K562 (cell line): ENCODE results near the gene NCL. TPM values are rescaled to one million over a fixed set of nuclear protein-coding genes. Genes with fewer than 3 reads are reported as not detected.
A peak's percentile ranks its signal among the peaks of the same experiment; 100 is the strongest.
"Not testable (repeated sequence)": the region's sequence is repeated elsewhere in the genome, so short reads cannot be mapped to it uniquely, and the experiment has no call there.

Source experiments
- ATAC-seq: fragments of 200-7000 bp; cut with Tn5 transposase; 3 replicates; pipeline ENCODE4 v1.9.1; 2020; ENCODE audit warnings: moderate library complexity
- BruUV-seq: library from RNA; stranded (reverse); fragments of 400-500 nt; replicated peaks from 2 replicates; lab custom pipeline; 2021; lab: Mats Ljungman, UMichigan
- CTCF ChIA-PET: fragments of 300-600 bp; formaldehyde crosslinking; extraction: SDS; loops from one replicate; lab custom pipeline; 2021; ENCODE audit warnings: low intra/inter-chr PET ratio; lab: Yijun Ruan, JAX
- POLR2A ChIA-PET: fragments of 300-600, 350-650 bp; sonication (Branson Sonifier 250); formaldehyde crosslinking; extraction: SDS; loops from one replicate; lab custom pipeline; 2021; ENCODE audit warnings: antibody characterized with exemption, inconsistent platforms; lab: Yijun Ruan, JAX
- DNase-seq, 4 experiments: peaks; one replicate each; pipeline versions ENCODE4 v3.0.0 to v3.0.0-alpha.2; 2011 to 2018; ENCODE audit warnings: low spot score in 3 of 4, mixed read lengths in 3 of 4; ENCODE audit errors: extremely low read depth in 1 of 4
- FAIRE-seq: peaks from 2 replicates; lab custom pipeline; 2011; peaks lifted over from hg19 to GRCh38; lab: Jason Lieb, UNC
- H2AFZ ChIP-seq: 2 replicates; pipeline ENCODE4 v1.6.0; 2011; ENCODE audit warnings: low read depth, low read length, control low read depth, inconsistent platforms
- H3K27ac ChIP-seq: fragments of 200-600 bp; 3 replicates; pipeline ENCODE4 v1.8.0; 2011; ENCODE audit warnings: low read depth, mild to moderate bottlenecking, control low read depth, inconsistent platforms, low read length, moderate library complexity, mixed read lengths; ENCODE audit errors: extremely low read depth
- H3K27me3 ChIP-seq, 2 experiments: fragments of 300-600 bp in 1 of 2; 2 replicates in 1 of 2; 3 replicates in 1 of 2; pipeline versions ENCODE4 v1.6.0 to v1.8.0; 2011; ENCODE audit warnings: inconsistent platforms in 2 of 2, low read length in 2 of 2, mild to moderate bottlenecking in 1 of 2, mixed read lengths in 1 of 2, moderate library complexity in 1 of 2; ENCODE audit not compliant: control insufficient read depth in 2 of 2, insufficient read depth in 2 of 2
- H3K36me3 ChIP-seq: fragments of 300-600 bp; 3 replicates; pipeline ENCODE4 v1.8.0; 2011; ENCODE audit warnings: mild to moderate bottlenecking, low read length, inconsistent platforms; ENCODE audit not compliant: control insufficient read depth, insufficient read depth
- H3K4me1 ChIP-seq, 2 experiments: fragments of 200-600 bp in 1 of 2; replicated peaks in 1 of 2; 2 replicates in 1 of 2; 3 replicates in 1 of 2; pipeline versions ENCODE4 v1.5.1 to v1.8.0; 2011; ENCODE audit warnings: inconsistent platforms in 2 of 2, low read length in 2 of 2, mild to moderate bottlenecking in 1 of 2, mixed read lengths in 1 of 2, moderate library complexity in 1 of 2; ENCODE audit not compliant: control insufficient read depth in 2 of 2, insufficient read depth in 2 of 2
- H3K4me2 ChIP-seq: 2 replicates; pipeline ENCODE4 v1.6.1; 2011; ENCODE audit warnings: low read length, control low read depth, inconsistent platforms, mixed read lengths; ENCODE audit not compliant: insufficient read depth
- H3K4me3 ChIP-seq: fragments of 200-600 bp; sonication (generic), shearing (Covaris generic); 2 replicates; pipeline ENCODE4 v1.5.1; 2016; ENCODE audit warnings: control low read depth, inconsistent platforms
- H3K79me2 ChIP-seq: fragments of 200-600 bp; 3 replicates; pipeline ENCODE4 v1.8.0; 2011; ENCODE audit warnings: low read length, inconsistent platforms; ENCODE audit not compliant: control insufficient read depth, insufficient read depth
- H3K9ac ChIP-seq, 2 experiments: 2 replicates each; pipeline versions ENCODE4 v1.6.0 to v1.6.1; 2011; ENCODE audit warnings: low read depth in 2 of 2, low read length in 2 of 2, control low read depth in 1 of 2, inconsistent platforms in 1 of 2, mild to moderate bottlenecking in 1 of 2, mixed read lengths in 1 of 2; ENCODE audit not compliant: insufficient read depth in 1 of 2
- H3K9me1 ChIP-seq: one replicate; pipeline ENCODE4 v1.6.0; 2011; ENCODE audit warnings: inconsistent platforms, mild to moderate bottlenecking, low read length, moderate library complexity; ENCODE audit not compliant: control insufficient read depth, insufficient read depth
- H3K9me3 ChIP-seq: replicated peaks from 2 replicates; pipeline ENCODE4 v1.5.1; 2011; ENCODE audit warnings: low read depth, low read length, inconsistent platforms; ENCODE audit not compliant: control insufficient read depth, insufficient read depth
- H4K20me1 ChIP-seq: replicated peaks from 2 replicates; pipeline ENCODE4 v1.6.1; 2011; ENCODE audit warnings: low read length, inconsistent platforms, mixed read lengths; ENCODE audit not compliant: control insufficient read depth, insufficient read depth
- CBX3 ChIP-seq, 2 experiments: IDR thresholded peaks; 1 replicate in 1 of 2; 2 replicates in 1 of 2; pipeline ENCODE4 v1.6.1; 2012; ENCODE audit warnings: inconsistent platforms in 2 of 2, low read length in 2 of 2, borderline replicate concordance in 1 of 2, control low read depth in 1 of 2
- CBX5 ChIP-seq: IDR thresholded peaks from 2 replicates; pipeline ENCODE4 v1.6.1; 2014; ENCODE audit warnings: low read depth, borderline replicate concordance
- TRIM24 ChIP-seq, 2 experiments: fragments of 450-650 bp; IDR thresholded peaks; 2 replicates each; pipeline ENCODE4 v1.6.1; 2016
- TRIM28 ChIP-seq: fragments of 450-650 bp; IDR thresholded peaks from 2 replicates; pipeline ENCODE4 v1.6.1; 2017
- ZNF57 ChIP-seq: fragments of 450-650 bp; formaldehyde crosslinking; IDR thresholded peaks from 2 replicates; pipeline ENCODE4 v1.4.0; 2020; ENCODE audit warnings: mild to moderate bottlenecking, moderate library complexity
- WGBS: fragments of 100-300 bp; shearing (Covaris generic); methylation state at CpG from one replicate; pipeline ENCODE4 v1.1.6; 2016; ENCODE audit warnings: low coverage, mixed read lengths; ENCODE audit not compliant: insufficient coverage; ENCODE audit errors: missing lambda C conversion rate; 5-methylcytosine and 5-hydroxymethylcytosine counted together
- in situ Hi-C: fragments of 300-500 bp; cut with MboI; formaldehyde crosslinking; loops from 4 replicates; pipeline ENCODE4 v1.15.0; 2018; ENCODE audit warnings: inconsistent platforms, mixed read lengths
- intact Hi-C: fragments of 100-400 bp; cut with micrococcal nuclease; formaldehyde crosslinking; loops from 2 replicates; pipeline ENCODE4 v1.14.2; 2022
- polyA plus RNA-seq, 8 experiments: library from polyadenylated mRNA; depleted of rRNA in 4 of 8; stranded (reverse) in 5 of 8; unstranded in 3 of 8; fragments of >200 nt; fragmentation: Nextera tagmentation in 2 of 8; fragmentation: Illumina TruSeq in 1 of 8; extraction: Ambion mirVana in 2 of 8; extraction: Trizol in 1 of 8; gene quantifications; 2 replicates each; pipeline versions ENCODE4 v1.2.1 to v1.2.3, GENCODE V29; 2011 to 2014; ENCODE audit warnings: inconsistent platforms in 1 of 8, missing spikeins in 1 of 8
- total RNA-seq, 7 experiments: library from RNA; depleted of rRNA in 6 of 7; stranded (reverse); fragments of >200 nt in 6 of 7; fragmentation: Illumina TruSeq in 2 of 7; extraction: Trizol in 2 of 7; gene quantifications; 2 replicates each; pipeline versions ENCODE4 v1.2.1 to v1.2.3, GENCODE V29; 2011 to 2021; ENCODE audit warnings: low replicate concordance in 1 of 7
- TF ChIP-seq, protein P1 (sequence below): fragments of 450-650 bp; IDR thresholded peaks from 2 replicates; pipeline ENCODE4 v1.6.1; 2018; ENCODE audit warnings: mild to moderate bottlenecking, low read depth; ENCODE audit not compliant: partially characterized antibody

NCL gene
- total and polyA plus RNA-seq, 9 of the 15 experiments (the other 6 are each of a cell fraction or from before 2014, with no cell fraction given), result 80.9 to 732 (median 361) TPM

- POLR2A ChIA-PET, ATAC-seq, H3K27ac ChIP-seq, in situ Hi-C loops, BruUV-seq, H3K4me1 ChIP-seq, H3K9me3 ChIP-seq, DNase-seq, intact Hi-C loops, H3K36me3 ChIP-seq, H2AFZ ChIP-seq, CTCF ChIA-PET, FAIRE-seq, H3K9ac ChIP-seq, H3K79me2 ChIP-seq, H3K4me2 ChIP-seq, H4K20me1 ChIP-seq, H3K4me3 ChIP-seq, H3K9me1 ChIP-seq: not testable (repeated sequence)
- TF ChIP-seq TRIM24 (IDR thresholded peaks at IDR 0.05) (peak in 1 of 2 experiments; percentile 72; a peak in 2 of 4 replicates), CBX5 (peak; percentile 90), TRIM28 (peak; percentile 95), CBX3 (IDR thresholded peaks at IDR 0.05; ENCODE audit: borderline replicate concordance in 1 of 2, low read length in 2 of 2) (peak in 1 of 2 experiments; percentile 86; a peak in 2 of 3 replicates), ZNF57 (CRISPR knock-in tag) (peak; percentile 100)
- TF ChIP-seq, protein P1, sequence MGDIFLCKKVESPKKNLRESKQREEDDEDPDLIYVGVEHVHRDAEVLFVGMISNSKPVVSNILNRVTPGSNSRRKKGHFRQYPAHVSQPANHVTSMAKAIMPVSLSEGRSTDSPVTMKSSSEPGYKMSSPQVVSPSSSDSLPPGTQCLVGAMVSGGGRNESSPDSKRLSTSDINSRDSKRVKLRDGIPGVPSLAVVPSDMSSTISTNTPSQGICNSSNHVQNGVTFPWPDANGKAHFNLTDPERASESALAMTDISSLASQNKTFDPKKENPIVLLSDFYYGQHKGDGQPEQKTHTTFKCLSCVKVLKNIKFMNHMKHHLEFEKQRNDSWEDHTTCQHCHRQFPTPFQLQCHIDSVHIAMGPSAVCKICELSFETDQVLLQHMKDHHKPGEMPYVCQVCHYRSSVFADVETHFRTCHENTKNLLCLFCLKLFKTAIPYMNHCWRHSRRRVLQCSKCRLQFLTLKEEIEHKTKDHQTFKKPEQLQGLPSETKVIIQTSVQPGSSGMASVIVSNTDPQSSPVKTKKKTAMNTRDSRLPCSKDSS, result peak; percentile 58
- H3K27me3 ChIP-seq, result peaks cover 0 to 15% of the 10 kb centered on the region in 2 experiments; a peak in 2 of 5 replicates
- WGBS, result 3% methylated on average over 3 of the region's 4 CpGs
Observed at GRCh38 chr2:231430437-231430836, 33.8 kb downstream of the NCL start.
